NCI-H526 treated with DMSO at 0.1 percent for 48 hours (cell line): ENCODE data around the gene FAM107B.

Experiments used
- DNase-seq: peaks from one replicate; lab custom pipeline; 2025; lab: John Stamatoyannopoulos, UW

Gene FAM107B

GRCh38 chr10:14556285-14556956, 218.3 kb downstream of the FAM107B start:
- DNase-seq = no peak

GRCh38 chr10:14555807-14556206, 218.9 kb downstream of the FAM107B start:
- no peak for DNase-seq

- DNase-seq = no peak
Measured at GRCh38 chr10:14554491-14555205, 220.0 kb downstream of the FAM107B start.

- DNase-seq = no peak
Measured at GRCh38 chr10:14554091-14554490, 220.6 kb downstream of the FAM107B start.

- DNase-seq = no peak
Measured at GRCh38 chr10:14553448-14553847, 221.2 kb downstream of the FAM107B start.

- DNase-seq = no peak
Measured at GRCh38 chr10:14552015-14552414, 222.7 kb downstream of the FAM107B start.

- no peak for DNase-seq
Measured at GRCh38 chr10:14550471-14550981, 224.2 kb downstream of the FAM107B start.

GRCh38 chr10:14549496-14549895, 225.2 kb downstream of the FAM107B start:
- no peak for DNase-seq

- no peak for DNase-seq
Measured at GRCh38 chr10:14548970-14549369, 225.7 kb downstream of the FAM107B start.

GRCh38 chr10:14548474-14548873, 226.2 kb downstream of the FAM107B start:
- DNase-seq = no peak

GRCh38 chr10:14547816-14548215, 226.9 kb downstream of the FAM107B start:
- DNase-seq = no peak

GRCh38 chr10:14545827-14546226, 228.9 kb downstream of the FAM107B start:
- DNase-seq = no peak

GRCh38 chr10:14543904-14544210, 230.8 kb downstream of the FAM107B start:
- no peak for DNase-seq

GRCh38 chr10:14543046-14543903, 231.4 kb downstream of the FAM107B start:
- DNase-seq = no peak

- DNase-seq = no peak
Measured at GRCh38 chr10:14541379-14541778, 233.3 kb downstream of the FAM107B start.

GRCh38 chr10:14540611-14541010, 234.1 kb downstream of the FAM107B start:
- DNase-seq = no peak

- DNase-seq = no peak
Measured at GRCh38 chr10:14540062-14540461, 234.6 kb downstream of the FAM107B start.

- DNase-seq = no peak
Measured at GRCh38 chr10:14539176-14539575, 235.5 kb downstream of the FAM107B start.

GRCh38 chr10:14536241-14537213, 238.2 kb downstream of the FAM107B start:
- DNase-seq = no peak

- DNase-seq = no peak
Measured at GRCh38 chr10:14535457-14536130, 239.1 kb downstream of the FAM107B start.

GRCh38 chr10:14534152-14534551, 240.5 kb downstream of the FAM107B start:
- no peak for DNase-seq
